Measurements from ENCODE around the gene HECW1. TPM values are rescaled to one million over a fixed set of nuclear protein-coding genes. Genes with fewer than 3 reads are reported as not detected.

HECW1 gene
- polyA plus RNA-seq, 1 donor (not counting 4 experiments of a cell fraction or from before 2014, with no cell fraction given): not detected

DNA sequence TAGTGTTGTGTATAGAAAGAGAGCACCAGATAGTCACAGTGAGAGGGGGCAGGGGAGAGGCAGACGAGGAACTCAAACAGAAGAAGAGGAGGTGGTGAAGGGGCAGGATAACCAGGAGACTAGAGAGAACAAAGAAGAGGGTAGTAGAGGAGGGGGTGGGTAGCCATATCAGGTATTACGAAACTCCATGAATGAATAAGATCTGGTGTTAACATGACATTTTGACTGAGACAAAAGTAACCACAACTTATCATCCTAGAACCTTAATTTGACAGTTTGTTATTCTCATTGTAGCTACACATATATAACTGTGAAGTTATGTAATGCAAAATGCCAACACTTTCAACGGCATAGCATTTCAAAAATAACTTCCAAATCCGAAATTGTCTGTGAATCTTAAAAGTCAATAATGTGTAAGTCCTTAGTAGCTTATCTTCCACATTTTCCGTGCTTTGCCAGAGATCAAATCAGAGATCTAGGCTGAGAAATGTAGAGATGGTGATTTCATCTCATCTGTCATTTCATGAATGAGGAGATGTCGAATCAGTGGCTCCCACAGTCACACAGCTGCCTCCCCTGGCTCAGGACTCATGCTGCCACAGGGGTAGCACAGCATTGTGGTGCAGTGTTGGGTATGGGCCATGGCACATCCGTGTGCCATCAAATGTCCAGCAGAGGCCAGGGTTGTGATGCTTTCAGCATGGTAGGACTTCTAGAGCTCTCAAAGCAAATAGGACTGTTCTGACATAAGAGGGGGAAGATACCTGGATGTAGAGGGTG lies 202.1 kb downstream of the HECW1 start:
- DNase-seq (ENCODE audit: low read depth, low spot score) (no peak), FAIRE-seq (no peak)
- H3K36me3 ChIP-seq (ENCODE audit: control insufficient read depth in 2 of 2, extremely low read depth in 1 of 2, insufficient read depth in 2 of 2, low read length in 2 of 2): no peaks in the 10 kb centered on the region
- no peaks in the 10 kb centered on the region for H3K9me1 ChIP-seq (ENCODE audit: control insufficient read depth, extremely low read depth, insufficient read depth, low read length)
- TF ChIP-seq, protein P1, sequence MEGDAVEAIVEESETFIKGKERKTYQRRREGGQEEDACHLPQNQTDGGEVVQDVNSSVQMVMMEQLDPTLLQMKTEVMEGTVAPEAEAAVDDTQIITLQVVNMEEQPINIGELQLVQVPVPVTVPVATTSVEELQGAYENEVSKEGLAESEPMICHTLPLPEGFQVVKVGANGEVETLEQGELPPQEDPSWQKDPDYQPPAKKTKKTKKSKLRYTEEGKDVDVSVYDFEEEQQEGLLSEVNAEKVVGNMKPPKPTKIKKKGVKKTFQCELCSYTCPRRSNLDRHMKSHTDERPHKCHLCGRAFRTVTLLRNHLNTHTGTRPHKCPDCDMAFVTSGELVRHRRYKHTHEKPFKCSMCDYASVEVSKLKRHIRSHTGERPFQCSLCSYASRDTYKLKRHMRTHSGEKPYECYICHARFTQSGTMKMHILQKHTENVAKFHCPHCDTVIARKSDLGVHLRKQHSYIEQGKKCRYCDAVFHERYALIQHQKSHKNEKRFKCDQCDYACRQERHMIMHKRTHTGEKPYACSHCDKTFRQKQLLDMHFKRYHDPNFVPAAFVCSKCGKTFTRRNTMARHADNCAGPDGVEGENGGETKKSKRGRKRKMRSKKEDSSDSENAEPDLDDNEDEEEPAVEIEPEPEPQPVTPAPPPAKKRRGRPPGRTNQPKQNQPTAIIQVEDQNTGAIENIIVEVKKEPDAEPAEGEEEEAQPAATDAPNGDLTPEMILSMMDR (optimal IDR thresholded peaks at IDR 0.05 in 1 of 3, IDR thresholded peaks at IDR 0.05 in 1 of 3, conservative IDR thresholded peaks at IDR 0.05 in 1 of 3; ENCODE audit: extremely low read depth in 1 of 3, insufficient read depth in 2 of 3, low read length in 3 of 3): peak in 1 of 3 experiments; percentile 39
- TF ChIP-seq EZH2 (IDR thresholded peaks at IDR 0.05; ENCODE audit: low read length): no peak
- H3K4me1 ChIP-seq (ENCODE audit: control insufficient read depth, extremely low read depth, insufficient read depth, low read length): no peaks in the 10 kb centered on the region
- dilution Hi-C loops (cut with MboI; ENCODE audit: extremely low pct_ligation_motif_present, low sequenced_read_pairs): no loop called here
- H3K79me2 ChIP-seq (ENCODE audit: control insufficient read depth, insufficient read depth, low read length): no peaks in the 10 kb centered on the region
- H3K9ac ChIP-seq (ENCODE audit: control insufficient read depth, extremely low read depth, insufficient read depth, low read length): no peak overlapping the region
- H4K20me1 ChIP-seq (ENCODE audit: control insufficient read depth, extremely low read depth, insufficient read depth, low read length): no peaks in the 10 kb centered on the region
- no peak overlapping the region for H3K4me3 ChIP-seq (ENCODE audit: control insufficient read depth in 2 of 3, extremely low read depth in 1 of 3, insufficient read depth in 2 of 3, low read depth in 1 of 3, low read length in 3 of 3)
- no peak overlapping the region for H2AFZ ChIP-seq (ENCODE audit: control insufficient read depth, low read length)
- no peak overlapping the region for H3K27ac ChIP-seq (ENCODE audit: control insufficient read depth, insufficient read depth, low read length)
- H3K9me3 ChIP-seq (ENCODE audit: control insufficient read depth, low read depth, low read length): no peaks in the 10 kb centered on the region
- no peaks in the 10 kb centered on the region for H3K27me3 ChIP-seq (ENCODE audit: control insufficient read depth, extremely low read depth, insufficient read depth, low read length)
- H3K4me2 ChIP-seq (ENCODE audit: control insufficient read depth, extremely low read depth, insufficient read depth, low read depth, low read length): no peak overlapping the region

DNA sequence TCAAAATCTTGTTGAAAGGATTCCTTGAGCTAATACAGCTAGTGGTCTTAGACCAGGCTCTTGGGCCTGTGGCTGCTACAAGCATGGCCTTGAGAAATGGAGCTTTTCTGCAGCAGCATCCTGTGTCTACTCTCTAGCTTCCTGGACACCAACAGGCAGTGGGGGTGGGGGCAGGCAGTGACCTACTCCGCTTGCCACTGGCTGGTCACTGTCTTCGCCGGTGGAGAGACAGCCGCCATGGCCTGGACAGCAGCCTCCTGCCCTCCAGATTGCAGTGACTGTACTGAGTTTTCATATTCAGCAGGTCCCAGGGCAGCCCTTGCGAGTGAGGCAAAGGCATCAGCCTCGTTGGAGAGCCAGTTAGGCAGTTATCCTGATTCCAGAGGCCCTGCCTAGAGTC lies 204.6 kb downstream of the HECW1 start:
- no peaks in the 10 kb centered on the region for H3K79me2 ChIP-seq (ENCODE audit: control insufficient read depth, insufficient read depth, low read length)
- no peaks in the 10 kb centered on the region for H3K36me3 ChIP-seq (ENCODE audit: control insufficient read depth in 2 of 2, extremely low read depth in 1 of 2, insufficient read depth in 2 of 2, low read length in 2 of 2)
- DNase-seq (ENCODE audit: low read depth, low spot score) (no peak), FAIRE-seq (no peak)
- dilution Hi-C loops (cut with MboI; ENCODE audit: extremely low pct_ligation_motif_present, low sequenced_read_pairs): no loop called here
- H3K27ac ChIP-seq (ENCODE audit: control insufficient read depth, insufficient read depth, low read length): no peak overlapping the region
- H3K4me1 ChIP-seq (ENCODE audit: control insufficient read depth, extremely low read depth, insufficient read depth, low read length): no peaks in the 10 kb centered on the region
- no peak for TF ChIP-seq EZH2 (IDR thresholded peaks at IDR 0.05; ENCODE audit: low read length)
- TF ChIP-seq, protein P1 (optimal IDR thresholded peaks at IDR 0.05 in 1 of 3, IDR thresholded peaks at IDR 0.05 in 1 of 3, conservative IDR thresholded peaks at IDR 0.05 in 1 of 3; ENCODE audit: extremely low read depth in 1 of 3, insufficient read depth in 2 of 3, low read length in 3 of 3): no peak
- H3K9me1 ChIP-seq (ENCODE audit: control insufficient read depth, extremely low read depth, insufficient read depth, low read length): no peaks in the 10 kb centered on the region
- no peak overlapping the region for H3K4me2 ChIP-seq (ENCODE audit: control insufficient read depth, extremely low read depth, insufficient read depth, low read depth, low read length)
- no peaks in the 10 kb centered on the region for H3K27me3 ChIP-seq (ENCODE audit: control insufficient read depth, extremely low read depth, insufficient read depth, low read length)
- no peak overlapping the region for H3K4me3 ChIP-seq (ENCODE audit: control insufficient read depth in 2 of 3, extremely low read depth in 1 of 3, insufficient read depth in 2 of 3, low read depth in 1 of 3, low read length in 3 of 3)
- no peak overlapping the region for H2AFZ ChIP-seq (ENCODE audit: control insufficient read depth, low read length)
- no peak overlapping the region for H3K9ac ChIP-seq (ENCODE audit: control insufficient read depth, extremely low read depth, insufficient read depth, low read length)
- H4K20me1 ChIP-seq (ENCODE audit: control insufficient read depth, extremely low read depth, insufficient read depth, low read length): no peaks in the 10 kb centered on the region
- no peaks in the 10 kb centered on the region for H3K9me3 ChIP-seq (ENCODE audit: control insufficient read depth, low read depth, low read length)

Data from keratinocyte (primary cell).